Ovary (tissue), 9 donors: ENCODE measurements around the gene MPHOSPH9. TPM values are rescaled to one million over a fixed set of nuclear protein-coding genes. Genes with fewer than 3 reads are reported as not detected.
A peak's percentile ranks its signal among the peaks of the same experiment; 100 is the strongest.

Source experiments
- DNase-seq, 5 donors: peaks; one replicate each; pipeline ENCODE4 v3.0.0-alpha.2; 2019 to 2020
- H3K27ac ChIP-seq, 2 donors: fragments of 200-600 bp; one replicate each; pipeline versions ENCODE4 v1.5.1 to v1.8.0; 2019 to 2022
- H3K27me3 ChIP-seq: fragments of 200-600 bp; one replicate; pipeline ENCODE4 v1.8.0; 2022
- H3K36me3 ChIP-seq: fragments of 200-600 bp; sonication (generic); one replicate; pipeline ENCODE4 v1.5.1; 2019
- H3K4me1 ChIP-seq: one replicate; pipeline ENCODE4 v1.8.1; 2013; ENCODE audit warnings: mild to moderate bottlenecking, moderate library complexity; ENCODE audit not compliant: insufficient read depth
- H3K4me3 ChIP-seq: fragments of 200-600 bp; sonication (generic); one replicate; pipeline ENCODE4 v1.5.1; 2017
- H3K9me3 ChIP-seq, 2 donors: fragments of 200-600 bp in 1 of 2; sonication (generic) in 1 of 2; one replicate each; pipeline versions ENCODE4 v1.5.1 to v1.8.1; 2013 to 2019; ENCODE audit warnings: mild to moderate bottlenecking in 1 of 2, moderate library complexity in 1 of 2
- CTCF ChIP-seq, 3 donors: fragments of 450-650 bp in 2 of 3; fragments of 200-600 bp in 1 of 3; IDR thresholded peaks; one replicate each; pipeline versions ENCODE4 v1.5.1 to v1.8.0; 2016 to 2022; ENCODE audit warnings: antibody characterized with exemption in 3 of 3, mild to moderate bottlenecking in 1 of 3
- EP300 ChIP-seq: sonication (generic); formaldehyde crosslinking; IDR thresholded peaks from one replicate; pipeline ENCODE4 v1.6.1; 2017; ENCODE audit warnings: antibody characterized with exemption
- POLR2A ChIP-seq: fragments of 450-650 bp; IDR thresholded peaks from one replicate; pipeline ENCODE4 v1.6.1; 2017; ENCODE audit warnings: antibody characterized with exemption, mild to moderate bottlenecking, moderate library complexity
- WGBS, 3 donors: extraction: QIAGEN DNeasy Blood & Tissue Kit in 1 of 3; methylation state at CpG; one replicate each; pipeline versions ENCODE4 v1.1.5 to v1.1.7; 2013 to 2017; 5-methylcytosine and 5-hydroxymethylcytosine counted together
- intact Hi-C, 4 donors: fragments of 100-400 bp; cut with DNase I; formaldehyde crosslinking; loops; one replicate each; pipeline versions ENCODE4 v1.11.0 to v1.15.1; 2022 to 2023
- polyA plus RNA-seq, 2 donors: library from polyadenylated mRNA; stranded (reverse); fragments of 200-250 nt in 1 of 2; fragments of 350-450 nt in 1 of 2; fragmentation: Illumina TruSeq in 1 of 2; extraction: RNeasy Lipid Tissue Mini Kit (QIAGEN cat#74804) in 1 of 2; gene quantifications; one replicate each; pipeline ENCODE4 v1.2.3, GENCODE V29; 2013 to 2014
- total RNA-seq, 7 donors: library from RNA; depleted of rRNA in 2 of 7; stranded (reverse); fragments of >200 nt in 2 of 7; fragmentation: NEBNext Ultra II Directional in 3 of 7; extraction: Animal tissue kit (Norgen Biotek cat#: 25700) in 3 of 7; gene quantifications; one replicate each; pipeline versions ENCODE4 v1.1.0 to v1.2.4, GENCODE V29; 2016 to 2023
- donor health status: DM: no; HTN: no; CAD: no; lungs with moderate emphysema.
- donor health status: DM: no; HTN: no; CAD: no.
- donor health status: Bipolar disorder and iron deficiency.
- donor health status: DM: yes; HTN: yes; CAD: no.
- donor health status: DM: no; HTN: no; CAD: no.
- donor health status: DM: yes; HTN: yes; CAD: no.

Gene MPHOSPH9
- total and polyA plus RNA-seq, 9 donors: 4.2 to 28.4 (median 19.4) TPM

- intact Hi-C loops: loop anchor here in 3 of 4 donors (5.0 to 10.0 kb wide), 4 partner anchors 194 to 376 kb away; partner anchors contain the start of gene ARL6IP4 (in 2 of the 3)
- Histone ChIP-seq H3K4me1 (peaks cover 7% of the 10 kb centered on the region), H3K27ac (no peak overlapping the region)
Measured at GRCh38 chr12:123238330-123238682, 5.4 kb upstream of the MPHOSPH9 start.

GRCh38 chr12:123237646-123238329 lies 4.8 kb upstream of the MPHOSPH9 start:
- no peak overlapping the region for H3K4me3 ChIP-seq
- no peaks in the 10 kb centered on the region for H3K9me3 ChIP-seq
- 58% methylated on average over 6 of the region's 6 CpGs for WGBS, 3 donors
- DNase-seq: peak; percentile 60 to 81 (median 76)
- intact Hi-C loops: loop anchor here in 3 of 4 donors (5.0 to 10.0 kb wide), 4 partner anchors 193 to 375 kb away; partner anchors contain the start of gene ARL6IP4 (in 2 of the 3)
- TF ChIP-seq POLR2A: no peak
- TF ChIP-seq EP300: no peak
- peak in 2 of 3 donors; percentile 77 to 82 for TF ChIP-seq CTCF (IDR thresholded peaks at IDR 0.05)
- H3K4me1 ChIP-seq: peaks cover 7% of the 10 kb centered on the region
- H3K36me3 ChIP-seq: no peaks in the 10 kb centered on the region
- H3K27ac ChIP-seq: no peak overlapping the region
- H3K27me3 ChIP-seq: no peaks in the 10 kb centered on the region

More at GRCh38 chr12:123238330-123238682, 5.4 kb upstream of the MPHOSPH9 start:
- TF ChIP-seq CTCF (IDR thresholded peaks at IDR 0.05): no peak
- no peak for TF ChIP-seq POLR2A
- TF ChIP-seq EP300: no peak
- Histone ChIP-seq H3K4me3 (no peak overlapping the region), H3K36me3 (no peaks in the 10 kb centered on the region), H3K9me3 (no peaks in the 10 kb centered on the region), H3K27me3 (no peaks in the 10 kb centered on the region)
- WGBS, 3 donors: 50 to 54% (median 51%) methylated on average over 2 of the region's 2 CpGs
- DNase-seq: no peak

GRCh38 chr12:123233505-123234308 lies 766 bp upstream of the MPHOSPH9 start:
- intact Hi-C loops: loop anchor here (2.0 to 10.0 kb wide), 6 partner anchors 81 to 369 kb away; partner anchors contain the start of genes OGFOD2 (in 2 of the 4) and PITPNM2 (in 1 of the 4)

More at GRCh38 chr12:123233505-123234308, 766 bp upstream of the MPHOSPH9 start:
- Histone ChIP-seq H3K9me3 (no peaks in the 10 kb centered on the region), H3K27ac (peak overlapping the region; percentile 69 to 86), H3K27me3 (no peaks in the 10 kb centered on the region), H3K36me3 (no peaks in the 10 kb centered on the region), H3K4me1 (peaks cover 10% of the 10 kb centered on the region), H3K4me3 (peak overlapping the region; percentile 96)
- TF ChIP-seq POLR2A (peak; percentile 50), CTCF (IDR thresholded peaks at IDR 0.05) (peak in 1 of 3 donors; percentile 19), EP300 (no peak)
- 1 to 4% (median 2%) methylated on average over 22 to 42 of the region's 42 CpGs for WGBS, 3 donors
- DNase-seq: peak in 2 of 5 donors; percentile 39 to 44
